ENCODE measurements around the gene MDH1B. TPM values are rescaled to one million over a fixed set of nuclear protein-coding genes. Genes with fewer than 3 reads are reported as not detected.

The MDH1B gene
- total and polyA plus RNA-seq, 2 donors (not counting 1 experiment from before 2014, with no cell fraction given) = 0.34 TPM; not detected in 1

DNA sequence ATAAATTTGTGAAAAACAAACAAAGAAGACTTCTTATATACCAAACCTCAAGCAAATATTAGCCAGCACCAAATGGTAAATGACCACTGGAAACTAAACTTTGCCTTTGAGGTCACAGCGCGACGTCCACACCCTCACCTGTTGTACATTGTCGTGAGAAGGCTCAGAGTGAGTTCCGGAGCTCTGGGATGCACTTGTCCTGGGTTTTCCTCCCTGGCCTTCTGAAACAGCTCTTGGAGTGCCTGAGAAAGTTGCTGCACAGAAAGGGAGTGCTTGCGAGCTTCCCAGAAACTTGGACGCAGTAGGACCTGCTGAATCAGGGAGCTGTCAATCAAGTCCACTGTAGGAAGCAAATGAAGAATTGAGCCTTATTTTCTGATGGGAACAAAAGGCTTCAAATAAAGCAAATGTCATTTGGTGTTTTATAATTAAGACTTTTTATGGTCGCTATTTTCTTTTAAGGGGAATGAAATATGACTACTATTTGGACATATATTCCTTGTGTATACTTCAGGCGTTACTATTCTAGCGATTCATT is 57.9 kb downstream of the MDH1B start:
- POLR2A ChIA-PET = no interaction called here
- no peaks in the 10 kb centered on the region for H3K4me1 Mint-ChIP-seq
- no peak for DNase-seq
- H4K20me1 ChIP-seq (ENCODE audit: control insufficient read depth, insufficient read depth, low read length, poor library complexity, severe bottlenecking) = no peaks in the 10 kb centered on the region
- CTCF ChIA-PET = no interaction called here
- H3K4me1 ChIP-seq (ENCODE audit: control insufficient read depth in 2 of 2, insufficient read depth in 2 of 2, low read length in 2 of 2) = no peaks in the 10 kb centered on the region
- peaks cover 0 to 3% (median 0%) of the 10 kb centered on the region in 4 experiments for H3K27me3 ChIP-seq (replicated peaks in 1 of 4; ENCODE audit: control extremely low read depth in 1 of 4, control insufficient read depth in 3 of 4, insufficient read depth in 4 of 4, low read length in 3 of 4)
- H2AFZ ChIP-seq (ENCODE audit: insufficient read depth, low read depth, low read length, poor library complexity, severe bottlenecking) = no peak overlapping the region
- peaks cover 32% of the 10 kb centered on the region for H3K27me3 Mint-ChIP-seq
- H3K9me3 Mint-ChIP-seq (ENCODE audit: insufficient read depth) = no peaks in the 10 kb centered on the region
- 92% methylated on average over 7 of the region's 10 CpGs for WGBS (ENCODE audit: insufficient coverage)
- no peak for TF ChIP-seq EZH2 (IDR thresholded peaks at IDR 0.05; ENCODE audit: borderline replicate concordance, insufficient read depth, low read depth, low read length, poor library complexity, severe bottlenecking)
- TF ChIP-seq, protein P1, sequence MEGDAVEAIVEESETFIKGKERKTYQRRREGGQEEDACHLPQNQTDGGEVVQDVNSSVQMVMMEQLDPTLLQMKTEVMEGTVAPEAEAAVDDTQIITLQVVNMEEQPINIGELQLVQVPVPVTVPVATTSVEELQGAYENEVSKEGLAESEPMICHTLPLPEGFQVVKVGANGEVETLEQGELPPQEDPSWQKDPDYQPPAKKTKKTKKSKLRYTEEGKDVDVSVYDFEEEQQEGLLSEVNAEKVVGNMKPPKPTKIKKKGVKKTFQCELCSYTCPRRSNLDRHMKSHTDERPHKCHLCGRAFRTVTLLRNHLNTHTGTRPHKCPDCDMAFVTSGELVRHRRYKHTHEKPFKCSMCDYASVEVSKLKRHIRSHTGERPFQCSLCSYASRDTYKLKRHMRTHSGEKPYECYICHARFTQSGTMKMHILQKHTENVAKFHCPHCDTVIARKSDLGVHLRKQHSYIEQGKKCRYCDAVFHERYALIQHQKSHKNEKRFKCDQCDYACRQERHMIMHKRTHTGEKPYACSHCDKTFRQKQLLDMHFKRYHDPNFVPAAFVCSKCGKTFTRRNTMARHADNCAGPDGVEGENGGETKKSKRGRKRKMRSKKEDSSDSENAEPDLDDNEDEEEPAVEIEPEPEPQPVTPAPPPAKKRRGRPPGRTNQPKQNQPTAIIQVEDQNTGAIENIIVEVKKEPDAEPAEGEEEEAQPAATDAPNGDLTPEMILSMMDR (IDR thresholded peaks at IDR 0.05) = no peak
- H3K27ac Mint-ChIP-seq = no peak overlapping the region
- no peak overlapping the region for H3K4me3 Mint-ChIP-seq
- no peaks in the 10 kb centered on the region for H3K79me2 ChIP-seq (ENCODE audit: control insufficient read depth, insufficient read depth, low read length)
- no peaks in the 10 kb centered on the region for H3K36me3 ChIP-seq (replicated peaks in 1 of 2; ENCODE audit: control extremely low read depth in 1 of 2, control insufficient read depth in 1 of 2, extremely low read depth in 1 of 2, insufficient read depth in 2 of 2, low read length in 1 of 2)
- H3K4me3 ChIP-seq (ENCODE audit: control extremely low read depth in 1 of 5, extremely low read depth in 1 of 5, insufficient read depth in 1 of 5, low read depth in 2 of 5, low read length in 4 of 5) = no peak overlapping the region
- H3K4me2 ChIP-seq (replicated peaks; ENCODE audit: low read depth, low read length, poor library complexity, severe bottlenecking) = no peak overlapping the region
- no peak overlapping the region for H3K9ac ChIP-seq (ENCODE audit: low read length)
- H3K9me3 ChIP-seq (ENCODE audit: control extremely low read depth in 1 of 3, control insufficient read depth in 2 of 3, insufficient read depth in 1 of 3, low read length in 2 of 3) = no peaks in the 10 kb centered on the region
- ATAC-seq (ENCODE audit: low read depth) = no peak
- intact Hi-C loops (cut with micrococcal nuclease) = no loop called here
- H3K27ac ChIP-seq (ENCODE audit: low read length in 2 of 2) = no peak overlapping the region

DNA sequence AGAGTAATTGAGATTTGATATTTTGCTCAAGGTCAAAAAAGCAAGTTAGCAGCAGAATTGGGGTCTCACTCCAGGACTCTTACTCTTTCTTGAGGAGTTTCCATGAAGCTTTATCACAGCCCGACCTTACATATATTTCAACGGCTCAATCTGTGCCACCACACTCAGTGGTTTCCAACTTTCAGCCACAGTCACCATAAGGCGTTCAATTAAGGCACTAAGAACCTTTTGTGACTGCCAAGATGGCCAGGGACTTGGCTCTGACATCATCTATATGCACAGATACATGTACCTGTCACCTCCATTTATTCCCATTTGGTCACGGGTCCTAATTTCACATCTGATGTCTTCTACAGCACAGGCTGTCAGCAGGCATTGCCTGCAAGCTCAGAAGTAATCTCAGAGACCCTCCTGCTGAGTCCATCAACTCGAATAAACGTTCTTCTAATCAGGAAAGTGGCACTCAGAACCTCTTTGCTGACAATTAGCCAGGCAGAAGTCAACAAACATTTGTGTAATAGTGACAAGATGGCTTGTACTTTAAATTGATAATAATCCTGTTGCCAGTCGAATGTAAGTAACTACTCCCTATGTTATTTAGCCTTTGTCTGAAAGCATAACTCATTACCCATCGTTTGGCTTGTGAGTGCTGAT is 63.0 kb downstream of the MDH1B start:
- Histone ChIP-seq H3K36me3 (replicated peaks in 1 of 2; ENCODE audit: control extremely low read depth in 1 of 2, control insufficient read depth in 1 of 2, extremely low read depth in 1 of 2, insufficient read depth in 2 of 2, low read length in 1 of 2) (no peaks in the 10 kb centered on the region), H2AFZ (ENCODE audit: insufficient read depth, low read depth, low read length, poor library complexity, severe bottlenecking) (no peak overlapping the region), H3K9ac (ENCODE audit: low read length) (no peak overlapping the region), H3K4me3 (ENCODE audit: control extremely low read depth in 1 of 5, extremely low read depth in 1 of 5, insufficient read depth in 1 of 5, low read depth in 2 of 5, low read length in 4 of 5) (no peak overlapping the region), H3K79me2 (ENCODE audit: control insufficient read depth, insufficient read depth, low read length) (no peaks in the 10 kb centered on the region), H3K9me3 (ENCODE audit: control extremely low read depth in 1 of 3, control insufficient read depth in 2 of 3, insufficient read depth in 1 of 3, low read length in 2 of 3) (no peaks in the 10 kb centered on the region), H3K27me3 (replicated peaks in 1 of 4; ENCODE audit: control extremely low read depth in 1 of 4, control insufficient read depth in 3 of 4, insufficient read depth in 4 of 4, low read length in 3 of 4) (peaks cover 0 to 12% (median 3%) of the 10 kb centered on the region in 4 experiments), H3K27ac (ENCODE audit: low read length in 2 of 2) (no peak overlapping the region), H4K20me1 (ENCODE audit: control insufficient read depth, insufficient read depth, low read length, poor library complexity, severe bottlenecking) (no peaks in the 10 kb centered on the region), H3K4me1 (ENCODE audit: control insufficient read depth in 2 of 2, insufficient read depth in 2 of 2, low read length in 2 of 2) (peaks cover 0 to 4% of the 10 kb centered on the region in 2 donors), H3K4me2 (replicated peaks; ENCODE audit: low read depth, low read length, poor library complexity, severe bottlenecking) (no peak overlapping the region)
- ATAC-seq (ENCODE audit: low read depth) (no peak), DNase-seq (no peak)
- POLR2A ChIA-PET = no interaction called here
- CTCF ChIA-PET = no interaction called here
- Mint-ChIP-seq H3K4me3 (no peak overlapping the region), H3K4me1 (no peaks in the 10 kb centered on the region), H3K27me3 (peaks cover 45% of the 10 kb centered on the region), H3K9me3 (ENCODE audit: insufficient read depth) (no peaks in the 10 kb centered on the region), H3K27ac (no peak overlapping the region)
- WGBS (ENCODE audit: insufficient coverage) = 88% methylated on average over 6 of the region's 8 CpGs
- TF ChIP-seq, protein P1 (IDR thresholded peaks at IDR 0.05) = no peak
- no peak for TF ChIP-seq EZH2 (IDR thresholded peaks at IDR 0.05; ENCODE audit: borderline replicate concordance, insufficient read depth, low read depth, low read length, poor library complexity, severe bottlenecking)
- intact Hi-C loops (cut with micrococcal nuclease) = no loop called here
